HEK293T (cell line): ENCODE measurements around the gene OR13J1.
"Not testable (repeated sequence)": the region's sequence is repeated elsewhere in the genome, so short reads cannot be mapped to it uniquely, and the experiment has no call there.

Source experiments
- CTCF ChIA-PET: fragments of 350-600 bp; formaldehyde crosslinking; extraction: SDS; loops from one replicate; lab custom pipeline; 2021; ENCODE audit warnings: antibody characterized with exemption, inconsistent platforms; lab: Yijun Ruan, JAX
- POLR2A ChIA-PET: fragments of 350-600 bp; formaldehyde crosslinking; extraction: SDS; loops from one replicate; lab custom pipeline; 2020; ENCODE audit warnings: antibody characterized with exemption, inconsistent platforms; lab: Yijun Ruan, JAX
- DNase-seq: peaks from one replicate; pipeline ENCODE4 v3.0.0; 2012; ENCODE audit warnings: mixed read lengths; ENCODE audit errors: extremely low spot score
- ARNT ChIP-seq: fragments of 450-650 bp; IDR thresholded peaks from 2 replicates; pipeline ENCODE4 v1.6.1; 2017; ENCODE audit warnings: mild to moderate bottlenecking
- BHLHE40 ChIP-seq: fragments of 450-650 bp; IDR thresholded peaks from 2 replicates; pipeline ENCODE4 v1.6.1; 2016; ENCODE audit warnings: mild to moderate bottlenecking, moderate library complexity, borderline replicate concordance
- CTBP1 ChIP-seq: fragments of 450-650 bp; IDR thresholded peaks from 2 replicates; pipeline ENCODE4 v1.6.1; 2016; ENCODE audit warnings: borderline replicate concordance
- ELF4 ChIP-seq: fragments of 450-650 bp; IDR thresholded peaks from 2 replicates; pipeline ENCODE4 v1.6.1; 2017; ENCODE audit warnings: antibody characterized with exemption
- FOXA1 ChIP-seq: fragments of 450-650 bp; IDR thresholded peaks from 2 replicates; pipeline ENCODE4 v1.6.1; 2016; ENCODE audit warnings: mild to moderate bottlenecking
- FOXK2 ChIP-seq: fragments of 450-650 bp; IDR thresholded peaks from 2 replicates; pipeline ENCODE4 v1.6.1; 2016; ENCODE audit warnings: mild to moderate bottlenecking
- FOXM1 ChIP-seq: fragments of 450-650 bp; IDR thresholded peaks from 2 replicates; pipeline ENCODE4 v1.6.1; 2017; ENCODE audit warnings: mild to moderate bottlenecking, borderline replicate concordance
- HDGF ChIP-seq: fragments of 450-650 bp; IDR thresholded peaks from 2 replicates; pipeline ENCODE4 v1.6.1; 2017; ENCODE audit warnings: antibody characterized with exemption, borderline replicate concordance
- L3MBTL2 ChIP-seq: fragments of 450-650 bp; conservative IDR thresholded peaks from 2 replicates; pipeline ENCODE4 v1.6.1; 2016; ENCODE audit warnings: mild to moderate bottlenecking
- LEF1 ChIP-seq: fragments of 450-650 bp; IDR thresholded peaks from 2 replicates; pipeline ENCODE4 v1.6.1; 2017; ENCODE audit warnings: mild to moderate bottlenecking, borderline replicate concordance
- NFRKB ChIP-seq: fragments of 450-650 bp; IDR thresholded peaks from 2 replicates; pipeline ENCODE4 v1.6.1; 2016; ENCODE audit warnings: mild to moderate bottlenecking, moderate library complexity
- SP1 ChIP-seq: fragments of 450-650 bp; IDR thresholded peaks from 2 replicates; pipeline ENCODE4 v1.6.1; 2017
- SUZ12 ChIP-seq: fragments of 450-650 bp; IDR thresholded peaks from 2 replicates; pipeline ENCODE4 v1.6.1; 2016; ENCODE audit warnings: mild to moderate bottlenecking
- TARDBP ChIP-seq: fragments of 450-650 bp; IDR thresholded peaks from 2 replicates; pipeline ENCODE4 v1.6.1; 2016
- ZNF384 ChIP-seq: fragments of 450-650 bp; IDR thresholded peaks from 2 replicates; pipeline ENCODE4 v1.6.1; 2016
- TF ChIP-seq, protein P1 (sequence below): fragments of 450-650 bp; IDR thresholded peaks from 2 replicates; pipeline ENCODE4 v1.6.1; 2016

OR13J1 gene

DNA sequence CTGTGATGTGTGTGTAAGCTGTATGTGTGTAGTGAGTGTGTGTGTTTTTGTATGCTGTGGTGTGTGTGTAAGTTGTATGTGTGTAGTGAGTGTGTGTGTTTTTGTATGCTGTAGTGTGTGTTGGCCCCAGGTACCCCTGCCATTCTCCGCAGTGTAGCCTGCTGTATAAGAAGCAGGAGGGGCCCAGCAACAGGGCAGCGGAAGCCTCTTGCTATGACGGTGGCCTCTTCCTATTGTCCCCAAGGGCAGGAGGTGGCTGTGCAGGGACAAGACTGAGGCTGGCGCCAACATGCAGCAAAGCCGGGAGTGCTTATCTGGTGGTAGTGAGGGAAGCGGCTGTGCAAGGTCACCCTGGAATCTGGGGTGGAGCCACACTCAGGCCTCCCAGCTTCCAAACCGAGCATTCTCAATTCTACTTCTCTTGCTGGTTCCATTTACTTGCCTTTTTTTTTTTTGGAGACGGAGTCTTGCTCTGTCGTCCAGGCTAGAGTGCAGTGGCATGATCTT lies 44.2 kb upstream of the OR13J1 start:
- ChIA-PET POLR2A (no interaction called here), CTCF (no interaction called here)
- no peak for DNase-seq
- no peak for TF ChIP-seq FOXM1
- TF ChIP-seq HDGF, result no peak
- TF ChIP-seq FOXA1, result no peak
- no peak for TF ChIP-seq SP1
- no peak for TF ChIP-seq ZNF384

- CTCF ChIA-PET, DNase-seq, POLR2A ChIA-PET: not testable (repeated sequence)
Measured at GRCh38 chr9:35913429-35913828, 43.2 kb upstream of the OR13J1 start.

GRCh38 chr9:35912791-35913400 lies 42.7 kb upstream of the OR13J1 start:
- DNase-seq, result no peak
- CTCF ChIA-PET, result no interaction called here
- POLR2A ChIA-PET, result no interaction called here
- TF ChIP-seq NFRKB (no peak), ELF4 (no peak), ZNF384 (no peak), TARDBP (no peak), CTBP1 (no peak), HDGF (no peak), SP1 (no peak), L3MBTL2 (no peak), SUZ12 (no peak), BHLHE40 (no peak), FOXA1 (no peak), FOXM1 (no peak), FOXK2 (no peak), LEF1 (no peak), ARNT (no peak)
- TF ChIP-seq, protein P1, sequence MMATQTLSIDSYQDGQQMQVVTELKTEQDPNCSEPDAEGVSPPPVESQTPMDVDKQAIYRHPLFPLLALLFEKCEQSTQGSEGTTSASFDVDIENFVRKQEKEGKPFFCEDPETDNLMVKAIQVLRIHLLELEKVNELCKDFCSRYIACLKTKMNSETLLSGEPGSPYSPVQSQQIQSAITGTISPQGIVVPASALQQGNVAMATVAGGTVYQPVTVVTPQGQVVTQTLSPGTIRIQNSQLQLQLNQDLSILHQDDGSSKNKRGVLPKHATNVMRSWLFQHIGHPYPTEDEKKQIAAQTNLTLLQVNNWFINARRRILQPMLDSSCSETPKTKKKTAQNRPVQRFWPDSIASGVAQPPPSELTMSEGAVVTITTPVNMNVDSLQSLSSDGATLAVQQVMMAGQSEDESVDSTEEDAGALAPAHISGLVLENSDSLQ, result no peak

- DNase-seq, result no peak
- ChIA-PET CTCF (interaction anchor here (0.6 kb wide), 1 partner anchor 7 kb away, joined by 3 read pairs; no protein-coding TSS in a partner anchor), POLR2A (no interaction called here)
- TF ChIP-seq TARDBP, result no peak
- no peak for TF ChIP-seq FOXK2
Measured at GRCh38 chr9:35911690-35912089, 41.5 kb upstream of the OR13J1 start.

DNA sequence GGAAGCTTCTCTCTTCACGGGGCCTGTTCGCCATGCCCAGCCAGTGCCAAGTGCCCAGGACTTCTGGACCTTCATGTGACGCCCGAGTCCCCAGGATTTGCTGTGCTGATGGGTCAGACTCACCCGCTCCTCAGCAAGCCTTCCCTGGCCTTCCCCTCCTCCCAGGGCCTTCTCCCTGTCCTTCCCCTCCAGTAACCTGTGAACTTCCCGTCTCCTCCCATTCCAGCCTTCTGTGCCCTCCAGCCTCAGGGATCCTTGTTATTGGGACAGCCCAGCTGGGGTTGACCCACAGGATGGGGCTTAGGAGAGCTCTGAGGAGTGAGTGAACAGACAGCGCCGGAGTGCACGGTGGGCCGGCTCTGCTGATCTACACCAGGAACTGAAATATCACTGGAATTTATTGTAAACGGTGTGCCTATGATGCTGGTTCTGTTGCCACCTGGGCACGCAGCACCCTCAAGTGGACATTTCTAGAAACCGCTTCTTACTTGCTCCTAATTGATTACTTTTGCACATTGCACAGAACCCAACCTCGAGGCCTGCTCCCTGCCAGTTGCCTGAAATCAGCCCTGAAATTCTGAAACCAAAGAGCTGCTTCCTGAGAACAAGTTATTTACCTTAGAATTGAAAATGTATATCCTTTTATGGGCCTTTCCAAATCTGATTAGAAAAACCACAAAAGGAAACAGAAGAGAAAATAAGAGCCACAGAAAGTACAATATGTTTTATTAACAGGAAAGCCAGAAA lies 40.6 kb upstream of the OR13J1 start:
- peak; percentile 41 for DNase-seq
- no peak for TF ChIP-seq CTBP1
- no peak for TF ChIP-seq BHLHE40
- no peak for TF ChIP-seq FOXM1
- no peak for TF ChIP-seq SUZ12
- no peak for TF ChIP-seq ELF4
- POLR2A ChIA-PET, result no interaction called here
- CTCF ChIA-PET, result interaction anchor here (0.6 to 0.7 kb wide), 2 partner anchors 8 to 409 kb away, joined by 3 read pairs; no protein-coding TSS in a partner anchor

DNA sequence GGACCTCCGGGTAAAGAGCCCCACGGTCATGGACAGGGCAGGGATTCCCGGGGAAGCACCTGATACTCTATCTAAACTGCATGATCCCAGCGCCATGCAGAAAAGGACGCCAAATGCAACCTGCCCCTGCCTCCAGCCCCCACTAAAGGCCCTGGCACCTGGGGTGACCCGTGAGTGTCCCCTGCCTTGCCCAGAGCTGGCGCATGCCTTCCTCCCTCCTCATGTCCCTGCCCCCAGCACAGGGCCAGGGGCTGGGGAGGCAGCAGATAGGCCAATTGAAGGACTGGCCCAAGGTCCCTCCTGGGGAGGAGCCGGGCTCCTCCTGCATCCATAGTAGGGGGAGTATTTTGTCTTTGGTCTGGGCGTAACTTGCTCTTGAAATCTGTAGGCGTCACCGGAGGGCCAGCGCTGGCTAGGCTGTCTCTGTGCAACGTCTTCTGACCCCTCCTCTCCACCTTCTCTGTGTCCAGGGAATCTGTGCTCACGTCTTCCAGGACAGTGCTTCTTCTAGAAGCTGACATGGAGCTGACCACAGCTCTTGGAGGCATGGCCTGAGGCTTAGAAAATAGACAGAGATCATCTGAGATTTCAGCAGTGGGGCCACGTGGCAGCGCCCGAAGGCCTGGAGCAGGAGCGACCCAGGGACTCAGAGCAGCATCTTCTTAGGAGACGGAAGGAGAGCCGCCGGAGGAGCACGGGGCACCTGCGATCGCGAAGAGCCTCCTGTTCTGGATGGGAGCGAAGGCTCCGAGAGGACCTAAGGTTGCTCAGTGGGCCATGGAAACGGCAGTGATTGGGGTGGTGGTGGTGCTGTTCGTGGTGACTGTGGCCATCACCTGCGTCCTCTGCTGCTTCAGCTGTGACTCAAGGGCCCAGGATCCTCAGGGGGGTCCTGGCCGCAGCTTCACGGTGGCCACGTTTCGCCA lies 39.7 kb upstream of the OR13J1 start:
- DNase-seq, result no peak
- POLR2A ChIA-PET, result no interaction called here
- TF ChIP-seq L3MBTL2 (no peak), CTBP1 (no peak), ZNF384 (no peak), HDGF (no peak), ARNT (no peak), FOXM1 (no peak), ELF4 (no peak), FOXA1 (no peak), SUZ12 (no peak), TARDBP (no peak), FOXK2 (no peak), LEF1 (no peak)
- CTCF ChIA-PET, result no interaction called here

- TF ChIP-seq ARNT, result no peak
- TF ChIP-seq SUZ12, result no peak
- no peak for TF ChIP-seq FOXM1
- no peak for TF ChIP-seq FOXA1
- no peak for TF ChIP-seq ELF4
- no peak for TF ChIP-seq BHLHE40
- TF ChIP-seq, protein P1, result no peak
- TF ChIP-seq LEF1, result no peak
- no peak for TF ChIP-seq NFRKB
- TF ChIP-seq CTBP1, result no peak
- TF ChIP-seq SP1, result no peak
- no peak for TF ChIP-seq TARDBP
- TF ChIP-seq HDGF, result no peak
- no peak for TF ChIP-seq L3MBTL2
- ChIA-PET POLR2A (no interaction called here), CTCF (no interaction called here)
- no peak for DNase-seq
Measured at GRCh38 chr9:35909274-35909673, 39.1 kb upstream of the OR13J1 start, which contains the start of gene SPAAR. SPAAR (plus strand) TSS chr9:35909490; CDS start chr9:35910464, 974 bp downstream.
